Right lobe of liver (tissue), 4 donors: ENCODE data around the gene LIM2.

Source experiments
- CTCF ChIP-seq, 4 donors: fragments of 200-600 bp in 3 of 4; fragments of 450-650 bp in 1 of 4; IDR thresholded peaks; one replicate each; pipeline versions ENCODE4 v1.5.1 to v1.8.0; 2016 to 2022; ENCODE audit warnings: antibody characterized with exemption in 4 of 4, mild to moderate bottlenecking in 2 of 4
- POLR2A ChIP-seq: fragments of 450-650 bp; IDR thresholded peaks from one replicate; pipeline ENCODE4 v1.6.1; 2017; ENCODE audit warnings: antibody characterized with exemption, mild to moderate bottlenecking
- donor health status: DM: no; HTN: no; CAD: no.
- donor health status: DM: no; HTN: no; CAD: no.
- donor health status: DM: no; HTN: yes; CAD: no.

DNA sequence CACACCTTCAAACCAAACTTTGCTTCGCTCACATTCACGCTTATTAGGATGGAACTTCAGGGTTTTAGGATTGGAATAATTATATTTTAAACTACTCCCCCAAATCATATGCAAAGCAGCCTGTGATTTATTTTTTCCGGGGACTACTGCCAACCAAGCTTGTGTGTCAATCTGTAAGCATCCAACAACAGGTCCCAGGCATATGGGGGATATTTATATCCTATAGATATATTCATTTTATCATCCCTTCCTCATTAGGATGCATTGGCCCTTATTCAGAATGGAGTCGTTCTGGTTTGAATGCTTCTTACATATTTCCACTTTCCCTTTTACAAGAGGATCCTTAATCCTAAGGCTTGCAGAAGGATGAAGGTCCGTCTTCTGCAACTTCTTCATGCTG is 11.5 kb upstream of the LIM2 start:
- TF ChIP-seq CTCF (IDR thresholded peaks at IDR 0.05) (no peak), POLR2A (no peak)
